Amygdala (tissue), 56 donors: Measurements from ENCODE around the gene CARM1.
"Not testable (repeated sequence)": the region's sequence is repeated elsewhere in the genome, so short reads cannot be mapped to it uniquely, and the experiment has no call there.

ENCODE experiments used
- DNase-seq, 56 donors: peaks; one replicate each; lab custom pipeline; 2025; lab: John Stamatoyannopoulos, UW

CARM1 gene

GRCh38 chr19:10923260-10924112 is 52.1 kb downstream of the CARM1 start:
- DNase-seq = no peak

GRCh38 chr19:10924597-10924996 is 53.2 kb downstream of the CARM1 start:
- no peak for DNase-seq

- DNase-seq = no peak
Measured at GRCh38 chr19:10927730-10928562, 56.6 kb downstream of the CARM1 start.

- peak; percentile 32 to 98 (median 94) for DNase-seq
Measured at GRCh38 chr19:10928563-10929401, 57.4 kb downstream of the CARM1 start, which contains the start of the genes TIMM29 and YIPF2. Gene TIMM29 (plus strand): TSS chr19:10928811. CDS start chr19:10928823, 12 bp downstream. Gene YIPF2 (minus strand): TSS chr19:10928639. CDS start chr19:10928410, 229 bp downstream.

- peak in 1 of 56 donors; percentile 20 for DNase-seq
Measured at GRCh38 chr19:10929402-10929794, 58.0 kb downstream of the CARM1 start.

- no peak for DNase-seq
Measured at GRCh38 chr19:10935371-10936059, 64.2 kb downstream of the CARM1 start.

GRCh38 chr19:10936661-10937084 is 65.3 kb downstream of the CARM1 start:
- peak in 16 of 56 donors; percentile 5 to 51 (median 14) for DNase-seq

- not testable (repeated sequence) for DNase-seq
Measured at GRCh38 chr19:10941649-10942048, 70.3 kb downstream of the CARM1 start.

- not testable (repeated sequence) for DNase-seq
Measured at GRCh38 chr19:10943412-10943811, 72.1 kb downstream of the CARM1 start.

GRCh38 chr19:10945264-10945663 is 73.9 kb downstream of the CARM1 start:
- no peak for DNase-seq

- DNase-seq = no peak
Measured at GRCh38 chr19:10946958-10947657, 75.8 kb downstream of the CARM1 start.

GRCh38 chr19:10952809-10953208 is 81.5 kb downstream of the CARM1 start:
- DNase-seq = no peak

- not testable (repeated sequence) for DNase-seq
Measured at GRCh38 chr19:10959277-10959968, 88.1 kb downstream of the CARM1 start.

- DNase-seq = peak in 55 of 56 donors; percentile 44 to 98 (median 89)
Measured at GRCh38 chr19:10960314-10961072, 89.1 kb downstream of the CARM1 start, which contains the start of gene SMARCA4. Gene SMARCA4 (plus strand): TSS chr19:10961030. CDS start chr19:10984152, 23,122 bp downstream.

- peak in 29 of 56 donors; percentile 3 to 83 (median 67) for DNase-seq
Measured at GRCh38 chr19:10961073-10961860, 89.9 kb downstream of the CARM1 start.

GRCh38 chr19:10962863-10963262 is 91.5 kb downstream of the CARM1 start:
- DNase-seq = no peak

- no peak for DNase-seq
Measured at GRCh38 chr19:10963865-10964264, 92.5 kb downstream of the CARM1 start.
